Upper lobe of left lung (tissue), 6 donors: Measurements from ENCODE around the gene STX5. TPM values are rescaled to one million over a fixed set of nuclear protein-coding genes. Genes with fewer than 3 reads are reported as not detected.

ENCODE experiments used
- ATAC-seq, 2 donors: fragments of 200-7000 bp; cut with Tn5 transposase; one replicate each; pipeline ENCODE4 v1.9.1; 2022; ENCODE audit warnings: mild to moderate bottlenecking in 2 of 2, moderate library complexity in 2 of 2; ENCODE audit not compliant: low FRiP score in 2 of 2
- DNase-seq, 2 donors: peaks; one replicate each; pipeline ENCODE4 v3.0.0-alpha.2; 2019 to 2020
- H3K27ac ChIP-seq, 4 donors: fragments of 200-600 bp; sonication (generic); one replicate each; pipeline ENCODE4 v1.5.1; 2016 to 2019
- H3K27me3 ChIP-seq, 4 donors: fragments of 200-600 bp; sonication (generic); one replicate each; pipeline ENCODE4 v1.5.1; 2017 to 2019
- H3K36me3 ChIP-seq, 4 donors: fragments of 200-600 bp; sonication (generic); one replicate each; pipeline ENCODE4 v1.5.1; 2016 to 2019
- H3K4me1 ChIP-seq, 4 donors: fragments of 200-600 bp; sonication (generic); one replicate each; pipeline ENCODE4 v1.5.1; 2018 to 2019
- H3K4me3 ChIP-seq, 4 donors: fragments of 200-600 bp; sonication (generic); one replicate each; pipeline ENCODE4 v1.5.1; 2017 to 2019; ENCODE audit warnings: mild to moderate bottlenecking in 2 of 4, moderate library complexity in 1 of 4
- H3K9me3 ChIP-seq, 4 donors: fragments of 200-600 bp; sonication (generic); one replicate each; pipeline ENCODE4 v1.5.1; 2018 to 2019
- CTCF ChIP-seq, 6 experiments: fragments of 450-650 bp in 4 of 6; fragments of 200-600 bp in 2 of 6; sonication (generic) in 2 of 6; IDR thresholded peaks; one replicate each; pipeline ENCODE4 v1.5.1; 2016 to 2019; ENCODE audit warnings: antibody characterized with exemption in 6 of 6
- EP300 ChIP-seq, 4 donors: sonication (generic); formaldehyde crosslinking; IDR thresholded peaks; one replicate each; pipeline ENCODE4 v1.5.1; 2017; ENCODE audit warnings: antibody characterized with exemption in 4 of 4, control low read depth in 2 of 4
- POLR2A ChIP-seq, 4 donors: fragments of 450-650 bp; IDR thresholded peaks; one replicate each; pipeline ENCODE4 v1.5.1; 2016 to 2017; ENCODE audit warnings: antibody characterized with exemption in 4 of 4, mild to moderate bottlenecking in 2 of 4
- POLR2AphosphoS5 ChIP-seq, 2 donors: sonication (generic); formaldehyde crosslinking; IDR thresholded peaks; one replicate each; pipeline ENCODE4 v1.5.1; 2017; ENCODE audit warnings: antibody characterized with exemption in 2 of 2
- WGBS, 2 donors: methylation state at CpG; one replicate each; pipeline ENCODE4 v1.1.5; 2017 to 2018; 5-methylcytosine and 5-hydroxymethylcytosine counted together
- total RNA-seq, 6 donors: library from RNA; depleted of rRNA in 4 of 6; stranded (reverse); fragments of >200 nt in 4 of 6; gene quantifications; one replicate each; pipeline versions ENCODE4 v1.1.0 to v1.2.1, GENCODE V29; 2016 to 2021
- donor health status: DM: no; HTN: no; CAD: no; lungs with moderate emphysema.
- donor health status: DM: no; HTN: yes; CAD: no; lungs with severe emphysema.

Gene STX5
- total RNA-seq, 6 donors from 2014 or later = 25.3 to 53.8 (median 44.9) TPM

DNA sequence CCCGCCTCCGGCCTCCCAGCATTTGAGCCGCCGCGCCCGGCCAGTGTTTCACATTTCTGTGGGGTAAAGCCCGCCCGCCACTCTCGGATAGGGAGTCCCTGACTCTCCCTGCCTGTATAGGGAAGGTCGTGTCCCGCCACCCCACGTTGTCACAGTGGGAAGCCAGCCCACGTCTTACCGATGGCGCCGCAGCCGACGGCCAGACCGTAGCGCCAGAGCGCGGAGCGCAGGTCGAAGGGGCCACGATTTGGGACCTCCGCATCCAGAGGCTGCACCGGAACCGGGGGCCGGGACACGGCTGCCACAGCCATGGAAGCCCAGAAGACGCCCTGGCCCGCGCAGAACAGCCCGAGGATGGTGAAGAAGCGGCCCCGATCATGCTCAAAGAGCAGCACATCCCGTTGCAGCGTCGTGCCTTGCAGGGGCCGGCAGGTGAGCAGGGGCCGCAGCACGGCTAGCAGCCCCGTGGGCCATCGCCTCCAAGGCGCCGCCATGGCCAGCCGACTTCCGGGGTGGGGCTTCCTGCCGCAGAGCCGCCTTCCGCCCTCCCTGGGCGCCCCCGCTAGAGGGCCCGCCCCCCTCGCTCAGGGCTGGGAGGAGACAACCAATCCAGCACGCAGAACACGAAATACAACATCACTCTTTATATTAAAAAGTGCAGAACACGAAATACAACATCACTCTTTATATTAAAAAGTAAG, 40.2 kb downstream of the STX5 start, which contains the start of gene TMEM223:
TSS of gene TMEM223 (minus strand) at position 506 of the 701 bp plus-strand sequence. CDS start at position 494, 12 bp downstream.
- TF ChIP-seq POLR2A (IDR thresholded peaks at IDR 0.05) (peak in 3 of 4 donors; percentile 60 to 91 (median 70)), CTCF (IDR thresholded peaks at IDR 0.05) (peak in 4 of 6 experiments; percentile 22 to 46 (median 30)), POLR2AphosphoS5 (IDR thresholded peaks at IDR 0.05) (peak; percentile 73 to 80), EP300 (IDR thresholded peaks at IDR 0.05) (no peak)
- Histone ChIP-seq H3K4me1 (peaks cover 35 to 58% (median 38%) of the 10 kb centered on the region in 4 donors), H3K27me3 (no peaks in the 10 kb centered on the region), H3K36me3 (peaks cover 26 to 64% (median 46%) of the 10 kb centered on the region in 4 donors), H3K4me3 (peak within 1 kb of the TSS; percentile 66 to 96 (median 79)), H3K27ac (peak within 1 kb of the TSS; percentile 87 to 90 (median 90)), H3K9me3 (no peaks in the 10 kb centered on the region)
- 0 to 1% methylated on average over 15 to 19 of the region's 58 CpGs for WGBS, 2 donors
- peak; percentile 89 to 97 for DNase-seq
- ATAC-seq = peak; percentile 92 to 94

- Histone ChIP-seq H3K27ac (peak overlapping the region in 2 of 4 donors; percentile 90), H3K4me1 (peaks cover 43 to 67% (median 46%) of the 10 kb centered on the region in 4 donors), H3K9me3 (no peaks in the 10 kb centered on the region), H3K4me3 (no peak overlapping the region), H3K27me3 (no peaks in the 10 kb centered on the region), H3K36me3 (peaks cover 9 to 51% (median 25%) of the 10 kb centered on the region in 4 donors)
- ATAC-seq = no peak
- WGBS, 2 donors = 53 to 73% methylated on average over 3 of the region's 3 CpGs
- no peak for TF ChIP-seq CTCF (IDR thresholded peaks at IDR 0.05)
- TF ChIP-seq EP300 (IDR thresholded peaks at IDR 0.05) = no peak
- TF ChIP-seq POLR2AphosphoS5 (IDR thresholded peaks at IDR 0.05) = no peak
- no peak for TF ChIP-seq POLR2A (IDR thresholded peaks at IDR 0.05)
- DNase-seq = no peak
These were observed 42.3 kb downstream of the STX5 start for GRCh38 chr11:62789576-62789975.

- TF ChIP-seq EP300 (IDR thresholded peaks at IDR 0.05) (no peak), POLR2AphosphoS5 (IDR thresholded peaks at IDR 0.05) (no peak), POLR2A (IDR thresholded peaks at IDR 0.05) (no peak)
- no peak for DNase-seq
- no peak for ATAC-seq
- Histone ChIP-seq H3K27me3 (no peaks in the 10 kb centered on the region), H3K27ac (peak overlapping the region in 2 of 4 donors; percentile 36 to 60), H3K4me3 (no peak overlapping the region), H3K4me1 (peaks cover 43 to 67% (median 46%) of the 10 kb centered on the region in 4 donors), H3K9me3 (no peaks in the 10 kb centered on the region), H3K36me3 (peaks cover 3 to 45% (median 19%) of the 10 kb centered on the region in 4 donors)
- 80 to 82% methylated on average over 5 of the region's 5 CpGs for WGBS, 2 donors
These were observed 42.9 kb downstream of the STX5 start for GRCh38 chr11:62788991-62789390.

- 0 to 3% methylated on average over 3 to 18 of the region's 88 CpGs for WGBS, 2 donors
- H3K4me1 ChIP-seq = peaks cover 36 to 54% (median 40%) of the 10 kb centered on the region in 4 donors
These were observed 44.7 kb downstream of the STX5 start, which contains the start of gene TMEM179B for GRCh38 chr11:62787005-62787759. TSS of gene TMEM179B (plus strand) at chr11:62787402. CDS start at chr11:62787432, 30 bp downstream.

More at GRCh38 chr11:62787005-62787759, 44.7 kb downstream of the STX5 start, which contains the start of gene TMEM179B:
- TF ChIP-seq CTCF (IDR thresholded peaks at IDR 0.05) = peak in 5 of 6 experiments; percentile 24 to 77 (median 48)
- TF ChIP-seq EP300 (IDR thresholded peaks at IDR 0.05) = peak in 1 of 4 donors; percentile 69
- peak; percentile 74 to 99 (median 95) for TF ChIP-seq POLR2A (IDR thresholded peaks at IDR 0.05)
- TF ChIP-seq POLR2AphosphoS5 (IDR thresholded peaks at IDR 0.05) = peak; percentile 99 to 100
- Histone ChIP-seq H3K36me3 (peaks cover 0 to 37% (median 11%) of the 10 kb centered on the region in 4 donors), H3K4me3 (peak within 1 kb of the TSS; percentile 85 to 99 (median 93)), H3K27ac (peak within 1 kb of the TSS; percentile 89 to 98 (median 94)), H3K27me3 (no peaks in the 10 kb centered on the region), H3K9me3 (no peaks in the 10 kb centered on the region)
- ATAC-seq = peak; percentile 92 to 95
- DNase-seq = peak; percentile 98 to 100
